HL-60/S4 treated with phorbol 12-myristate 13-acetate at 8.2 ng/mL for 4 days and 3 days (cell line): ENCODE results near the gene KIRREL3.

Source experiments
- in situ Hi-C: fragments of 300-500 bp; cut with MboI; formaldehyde crosslinking; loops from 2 replicates; pipeline ENCODE4 v1.15.0; 2022; ENCODE audit warnings: low sequenced_read_pairs

The KIRREL3 gene

DNA sequence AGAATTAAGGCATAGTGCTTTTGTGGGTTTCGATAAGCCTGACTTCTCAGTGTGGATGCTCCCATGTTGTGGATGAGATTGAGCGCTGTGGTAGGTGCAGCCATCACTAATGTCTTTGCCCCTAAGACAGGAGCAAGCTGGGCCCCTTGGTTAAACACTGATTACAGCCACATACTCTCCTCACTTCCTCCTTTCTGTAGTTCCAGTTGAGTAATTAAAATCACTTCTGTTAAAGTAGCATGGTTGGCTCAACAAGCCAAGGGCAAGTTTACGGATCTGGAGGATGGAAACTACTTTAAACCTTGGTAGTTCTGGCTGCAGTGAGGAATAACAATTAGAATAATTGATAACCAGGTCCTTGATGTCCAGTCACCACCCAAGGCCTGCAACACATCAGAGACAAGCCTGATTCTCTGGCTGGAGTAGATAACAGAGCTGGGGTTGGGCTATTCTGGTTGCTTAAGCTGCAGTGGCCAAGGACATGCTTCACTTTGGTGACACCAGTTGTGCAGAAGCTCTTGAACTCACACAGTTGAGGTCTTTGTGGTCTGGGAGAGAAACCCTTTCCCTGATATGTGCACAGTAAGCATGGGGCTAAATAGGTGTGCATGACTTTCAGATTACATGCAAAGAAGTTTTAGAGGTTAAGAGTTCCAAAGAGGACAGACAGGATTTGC is 81.3 kb downstream of the KIRREL3 start:
- in situ Hi-C loops, result no loop called here

- in situ Hi-C loops, result no loop called here
Observed at GRCh38 chr11:126918556-126918955, 82.0 kb downstream of the KIRREL3 start.

DNA sequence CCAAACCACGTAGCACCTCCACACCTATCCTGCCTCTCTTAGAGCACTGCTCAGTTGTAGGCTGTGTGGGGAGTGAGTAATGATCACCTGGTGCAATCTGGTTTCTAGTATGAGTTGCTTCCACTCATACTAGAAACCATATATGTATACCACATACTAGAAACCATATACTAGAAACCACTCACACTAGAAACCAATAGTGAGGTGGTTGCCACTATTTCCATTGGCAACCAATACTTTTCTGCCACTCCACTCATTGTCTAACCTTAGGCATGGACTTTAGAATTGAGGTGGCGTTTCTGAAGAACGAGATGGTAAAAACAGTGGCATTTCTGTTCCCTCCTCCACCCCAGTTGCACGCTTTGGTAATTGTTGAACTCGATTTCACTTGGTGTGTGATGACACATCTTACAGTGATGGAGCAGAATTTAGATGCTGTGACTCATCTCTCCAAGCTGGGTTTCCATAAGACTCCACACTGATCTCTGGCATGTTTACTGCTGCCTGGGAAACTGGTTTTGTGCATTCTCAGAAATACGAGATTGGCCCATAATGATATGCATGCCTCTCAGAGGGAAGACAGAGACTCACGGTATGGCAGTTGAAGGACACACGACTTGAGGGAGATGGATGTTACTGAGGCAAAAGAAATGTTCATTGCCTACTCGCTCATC is 82.9 kb downstream of the KIRREL3 start:
- in situ Hi-C loops, result no loop called here

DNA sequence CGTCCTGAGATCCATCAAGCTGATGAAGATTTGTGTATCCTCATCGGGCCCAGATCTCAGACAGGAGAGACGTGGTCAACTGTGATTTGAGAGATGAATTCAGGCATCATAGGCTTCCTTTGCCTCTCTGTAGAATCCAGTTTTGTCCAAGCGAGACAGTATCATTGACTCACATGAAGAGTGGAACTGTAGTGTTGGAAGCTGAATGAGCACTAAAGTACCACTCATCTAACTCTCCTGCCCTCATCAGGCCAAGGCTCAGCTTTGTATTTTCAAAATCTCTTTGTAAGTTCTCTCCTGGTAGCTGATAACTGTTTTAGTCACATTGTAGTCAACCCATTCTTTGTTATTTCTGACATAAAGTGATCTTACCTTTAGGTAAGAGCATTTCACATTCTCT is 85.1 kb downstream of the KIRREL3 start:
- in situ Hi-C loops, result no loop called here

GRCh38 chr11:126914941-126915340 is 85.6 kb downstream of the KIRREL3 start:
- in situ Hi-C loops, result no loop called here

- in situ Hi-C loops, result no loop called here
Observed at GRCh38 chr11:126914166-126914565, 86.4 kb downstream of the KIRREL3 start.

DNA sequence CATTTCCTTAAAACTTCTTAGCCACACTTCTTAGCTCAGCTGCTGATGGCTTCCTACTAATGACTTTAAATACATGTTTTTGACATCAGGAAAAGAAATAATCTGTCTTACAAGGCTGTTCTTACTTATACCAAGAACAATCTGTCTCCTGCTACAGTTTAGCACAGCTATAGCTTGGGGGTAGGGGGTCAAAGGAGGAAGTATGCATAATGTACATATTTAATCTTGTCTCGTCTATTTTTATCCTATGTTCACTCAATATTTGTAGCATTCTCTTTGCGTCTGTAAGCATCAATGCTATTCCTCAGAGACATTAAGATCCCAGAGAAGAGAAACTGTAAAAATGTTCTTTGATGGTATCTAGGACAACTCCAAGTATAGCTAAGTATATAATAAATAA is 96.0 kb downstream of the KIRREL3 start:
- in situ Hi-C loops, result no loop called here

DNA sequence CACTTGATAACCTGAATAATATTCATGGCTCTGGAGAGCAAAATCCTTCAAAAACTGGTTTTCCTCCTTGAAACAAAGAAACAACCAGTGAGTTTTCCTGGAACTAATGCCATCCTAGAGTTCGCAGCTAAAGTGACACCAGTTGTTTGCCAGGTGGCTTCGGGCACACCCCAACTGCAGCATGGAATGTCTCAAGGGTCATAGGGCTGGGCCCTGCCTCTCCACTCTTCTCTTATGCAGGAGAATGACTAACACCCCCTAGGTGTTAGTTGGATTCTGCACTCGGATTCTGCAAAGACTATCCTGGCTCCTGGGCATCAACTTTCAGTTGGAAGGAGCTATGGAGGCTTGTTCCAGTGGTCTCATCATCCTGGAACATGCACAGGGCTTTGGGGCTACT is 98.8 kb downstream of the KIRREL3 start:
- in situ Hi-C loops, result no loop called here

DNA sequence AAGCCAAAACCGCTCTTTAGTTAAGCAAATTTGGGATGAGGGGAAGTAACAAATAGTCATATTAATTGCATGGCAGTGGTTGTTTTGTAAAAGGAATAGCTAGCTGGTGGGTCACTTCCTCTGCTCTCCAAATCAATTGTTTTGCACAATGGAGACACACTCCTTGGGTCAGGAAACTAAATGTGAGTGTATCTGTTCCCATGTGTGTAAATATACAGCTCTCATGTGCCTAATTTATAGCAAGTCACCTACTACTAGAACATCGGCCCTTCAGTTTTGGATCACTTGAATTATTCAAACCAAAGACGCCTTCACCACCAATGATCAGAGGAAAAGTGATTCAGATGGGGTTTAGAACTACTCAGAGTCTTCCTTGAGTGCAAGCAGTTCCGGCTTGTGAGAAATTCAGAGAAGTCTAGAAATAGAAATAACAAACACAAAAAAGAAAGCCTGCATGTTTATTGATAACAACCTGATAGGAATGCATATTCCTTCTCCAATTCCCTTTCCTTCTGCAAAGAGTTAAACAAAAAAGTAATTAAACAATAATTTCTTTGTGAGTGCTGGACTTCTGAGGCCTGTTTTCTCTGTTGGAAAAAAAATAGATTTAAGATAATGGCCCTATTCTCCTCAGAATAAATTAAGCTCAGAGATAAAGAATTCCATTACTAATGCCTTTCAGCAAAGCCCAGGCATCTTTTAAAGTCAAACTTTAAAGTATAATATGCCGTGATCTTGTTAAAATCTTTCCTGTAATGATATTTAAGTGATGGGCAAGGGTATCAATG is 100.4 kb downstream of the KIRREL3 start:
- in situ Hi-C loops, result no loop called here

- in situ Hi-C loops, result no loop called here
Observed at GRCh38 chr11:126898802-126899201, 101.8 kb downstream of the KIRREL3 start.

DNA sequence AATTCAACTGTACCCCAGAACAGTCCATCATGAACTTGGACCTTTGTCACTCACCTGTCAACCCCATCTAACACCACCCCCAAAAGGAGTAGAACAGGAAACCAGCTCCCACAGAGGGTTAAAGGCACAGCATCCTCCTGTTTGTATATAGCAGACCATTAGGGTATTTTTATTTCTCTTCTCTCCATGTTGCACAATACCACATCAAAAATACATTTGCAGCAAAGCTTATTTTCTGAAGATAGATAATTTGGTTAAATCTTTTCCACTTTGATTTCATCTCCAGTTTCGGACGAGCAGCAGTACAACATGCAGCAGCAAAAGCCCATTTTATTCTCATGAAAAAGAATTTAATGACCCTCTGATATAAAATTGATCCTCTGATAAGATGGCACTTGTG is 103.1 kb downstream of the KIRREL3 start:
- in situ Hi-C loops, result no loop called here

DNA sequence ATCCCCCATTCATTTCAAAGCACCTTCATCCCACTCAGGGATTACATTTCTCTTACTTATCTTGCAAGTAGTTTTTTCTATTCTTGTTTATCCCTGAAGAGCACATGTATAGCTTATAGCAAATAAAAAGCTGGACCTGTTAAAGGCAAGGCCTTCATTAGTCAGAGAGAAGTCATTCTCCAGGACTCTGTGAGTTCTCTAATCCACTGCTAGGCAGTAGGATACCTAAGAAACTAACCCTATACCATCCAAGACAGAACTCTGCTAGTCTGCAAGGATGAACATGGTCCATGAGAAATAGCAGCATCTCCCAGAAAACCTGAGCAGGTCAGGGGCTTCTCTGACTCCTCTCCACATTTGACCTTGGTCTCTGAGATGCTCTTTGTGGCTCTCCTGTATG is 104.5 kb downstream of the KIRREL3 start:
- in situ Hi-C loops, result no loop called here

GRCh38 chr11:126893796-126894195 is 106.8 kb downstream of the KIRREL3 start:
- in situ Hi-C loops, result no loop called here

- in situ Hi-C loops, result no loop called here
Observed at GRCh38 chr11:126892756-126893155, 107.8 kb downstream of the KIRREL3 start.

GRCh38 chr11:126891556-126892217 is 108.9 kb downstream of the KIRREL3 start:
- in situ Hi-C loops, result no loop called here

GRCh38 chr11:126890561-126890960 is 110.0 kb downstream of the KIRREL3 start:
- in situ Hi-C loops, result no loop called here

GRCh38 chr11:126888115-126888712 is 112.4 kb downstream of the KIRREL3 start:
- in situ Hi-C loops, result no loop called here

DNA sequence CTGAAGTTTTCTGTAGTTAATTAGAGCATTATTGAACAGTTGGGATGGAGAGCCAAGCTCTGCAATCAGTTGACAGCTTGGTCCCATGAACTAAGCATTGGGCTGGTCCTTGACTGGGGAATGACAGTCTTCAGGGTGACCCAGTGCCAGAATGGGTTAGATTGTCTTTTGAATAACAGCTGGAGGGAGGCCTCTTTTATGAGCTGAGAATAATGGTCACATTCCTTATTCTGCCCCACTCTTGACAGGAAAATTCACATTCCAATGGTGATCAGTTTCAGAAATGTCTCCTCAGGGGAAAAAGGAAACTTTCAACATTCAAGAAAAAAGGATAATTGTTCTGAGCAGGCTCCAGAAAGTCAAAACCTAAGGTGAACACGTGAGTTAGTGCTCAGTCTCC is 113.9 kb downstream of the KIRREL3 start:
- in situ Hi-C loops, result no loop called here

- in situ Hi-C loops, result no loop called here
Observed at GRCh38 chr11:126886085-126886484, 114.5 kb downstream of the KIRREL3 start.

DNA sequence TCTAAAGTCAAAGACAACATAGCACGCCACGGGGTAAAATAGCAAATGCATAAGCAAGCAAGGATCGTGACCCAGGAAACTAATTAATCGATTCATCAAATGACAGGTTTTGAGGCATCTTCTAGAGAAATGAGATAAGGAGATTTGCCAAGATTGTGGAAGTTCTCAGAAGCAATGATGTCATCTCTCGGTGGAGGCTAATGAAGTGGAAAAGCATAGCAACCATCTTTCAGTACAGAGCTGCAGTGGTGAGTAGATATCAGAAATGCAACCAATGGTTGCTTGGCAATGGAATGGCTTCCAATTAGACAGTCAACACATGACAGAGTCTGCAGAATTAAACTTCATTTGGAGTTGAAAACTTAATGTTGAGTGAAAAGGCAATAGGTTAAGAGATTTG is 116.0 kb downstream of the KIRREL3 start:
- in situ Hi-C loops, result no loop called here

DNA sequence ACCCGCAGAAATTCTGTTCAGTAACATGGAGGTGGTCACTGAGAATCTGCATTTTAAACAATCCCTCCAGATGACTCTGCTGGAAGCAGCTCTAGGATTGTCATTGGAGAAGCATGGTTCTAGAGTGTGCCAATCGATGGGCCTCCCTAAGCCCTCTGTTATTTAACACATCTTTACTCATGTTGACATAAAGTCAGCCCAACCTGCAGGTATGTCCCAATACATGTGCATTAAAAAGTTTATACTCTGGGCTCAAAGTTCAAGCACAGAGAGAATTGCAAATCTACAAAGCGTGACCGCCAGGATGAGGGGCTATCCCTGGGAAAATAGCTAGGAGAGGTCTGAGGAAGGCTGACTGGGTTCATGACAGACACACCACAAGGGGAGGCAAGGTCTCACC is 116.4 kb downstream of the KIRREL3 start:
- in situ Hi-C loops, result no loop called here
